ENCODE data around the gene IGF1R.

- no peak for TF ChIP-seq CTCF (IDR thresholded peaks at IDR 0.05)
- no peak for TF ChIP-seq POLR2A (IDR thresholded peaks at IDR 0.05)
These were observed 294.7 kb downstream of the IGF1R start for GRCh38 chr15:98943051-98943508.
